T1000 (cell line): ENCODE data around the gene RFFL.
A peak's percentile ranks its signal among the peaks of the same experiment; 100 is the strongest.
"Not testable (repeated sequence)": the region's sequence is repeated elsewhere in the genome, so short reads cannot be mapped to it uniquely, and the experiment has no call there.

Experiments
- DNase-seq: peaks from one replicate; lab custom pipeline; 2025; ENCODE audit warnings: mixed read lengths; lab: John Stamatoyannopoulos, UW

The RFFL gene

GRCh38 chr17:35006345-35006744, 57.2 kb downstream of the RFFL start:
- no peak for DNase-seq

GRCh38 chr17:35003778-35004177, 59.7 kb downstream of the RFFL start:
- no peak for DNase-seq

DNA sequence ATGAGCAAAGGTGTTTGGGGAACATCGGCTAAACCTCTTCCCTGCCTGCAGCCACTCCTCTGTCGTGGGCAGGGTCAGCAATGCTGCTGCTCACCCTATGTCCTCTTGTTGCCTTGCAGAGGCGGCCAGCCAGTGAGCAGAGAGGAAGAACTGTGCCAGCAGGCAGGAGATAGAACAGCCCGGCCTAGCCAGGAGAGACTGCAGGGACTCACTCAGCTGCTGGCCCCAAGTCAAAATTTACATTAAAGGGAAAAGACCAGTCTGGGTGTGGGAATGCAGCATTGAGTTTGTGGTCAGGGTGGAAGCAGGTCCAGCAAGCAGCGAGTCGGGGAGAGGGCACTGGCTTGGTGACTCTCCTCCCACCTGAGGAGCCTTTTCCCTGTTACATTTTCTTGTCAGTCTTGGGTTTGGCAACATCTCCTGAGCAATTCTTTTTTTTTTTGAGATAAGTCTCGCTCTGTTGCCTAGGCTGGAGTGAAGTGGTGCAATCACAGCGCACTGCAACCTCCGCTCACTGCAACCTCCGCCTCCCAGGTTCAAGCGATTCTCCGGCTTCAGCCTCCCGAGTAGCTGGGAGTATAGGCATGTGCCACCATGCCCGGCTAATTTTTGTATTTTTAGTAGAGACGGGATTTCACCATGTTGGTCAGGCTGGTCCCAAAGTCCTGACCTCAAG, 60.5 kb downstream of the RFFL start:
- DNase-seq = no peak

GRCh38 chr17:35001549-35001948, 62.0 kb downstream of the RFFL start:
- DNase-seq = no peak

- DNase-seq = not testable (repeated sequence)
Observed at GRCh38 chr17:35000965-35001364, 62.5 kb downstream of the RFFL start.

GRCh38 chr17:34999456-34999855, 64.1 kb downstream of the RFFL start:
- DNase-seq = no peak

DNA sequence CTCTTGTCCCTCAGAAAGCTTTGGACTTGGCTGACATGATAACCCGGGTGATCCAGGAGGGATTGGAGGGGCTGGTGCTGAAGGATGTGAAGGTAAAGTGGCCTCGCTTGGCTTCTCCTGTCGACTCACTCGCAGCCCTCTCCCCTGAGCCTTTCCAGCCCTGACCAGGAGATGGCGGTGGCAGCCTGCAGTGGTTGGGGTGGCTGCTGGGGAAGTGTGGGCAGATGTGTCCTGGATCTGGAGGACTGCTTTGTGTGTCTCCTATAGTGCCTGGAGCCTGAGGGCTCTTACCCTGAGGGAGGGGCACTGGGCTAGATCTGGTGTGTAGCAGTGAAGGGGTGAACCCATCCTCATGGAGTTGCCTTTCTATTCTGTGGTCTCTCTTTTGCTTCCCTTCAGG, 65.3 kb downstream of the RFFL start:
- no peak for DNase-seq

DNA sequence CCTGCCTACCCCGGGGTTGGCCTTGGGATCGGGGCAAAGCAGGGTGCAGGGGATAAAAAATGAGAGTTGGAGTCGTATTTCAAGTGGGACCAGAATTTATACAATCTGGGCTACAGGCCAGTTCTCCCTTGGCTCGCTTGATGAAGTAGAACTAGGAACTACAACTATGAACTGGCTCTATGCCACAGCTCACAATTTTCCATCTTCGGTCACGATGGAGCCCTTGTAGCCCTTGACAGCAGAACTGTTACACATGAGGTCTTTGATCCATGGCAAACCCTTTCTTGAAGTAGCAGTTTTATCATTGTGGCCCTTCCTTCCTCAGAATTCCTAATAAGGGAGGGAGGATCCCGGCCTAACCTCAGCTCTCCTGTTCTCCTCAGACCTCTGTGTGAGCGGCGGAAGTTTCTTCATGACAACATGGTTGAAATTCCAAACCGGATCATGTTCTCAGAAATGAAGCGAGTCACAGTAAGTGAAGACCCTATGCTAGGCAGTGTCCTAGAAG, 66.1 kb downstream of the RFFL start:
- no peak for DNase-seq

DNA sequence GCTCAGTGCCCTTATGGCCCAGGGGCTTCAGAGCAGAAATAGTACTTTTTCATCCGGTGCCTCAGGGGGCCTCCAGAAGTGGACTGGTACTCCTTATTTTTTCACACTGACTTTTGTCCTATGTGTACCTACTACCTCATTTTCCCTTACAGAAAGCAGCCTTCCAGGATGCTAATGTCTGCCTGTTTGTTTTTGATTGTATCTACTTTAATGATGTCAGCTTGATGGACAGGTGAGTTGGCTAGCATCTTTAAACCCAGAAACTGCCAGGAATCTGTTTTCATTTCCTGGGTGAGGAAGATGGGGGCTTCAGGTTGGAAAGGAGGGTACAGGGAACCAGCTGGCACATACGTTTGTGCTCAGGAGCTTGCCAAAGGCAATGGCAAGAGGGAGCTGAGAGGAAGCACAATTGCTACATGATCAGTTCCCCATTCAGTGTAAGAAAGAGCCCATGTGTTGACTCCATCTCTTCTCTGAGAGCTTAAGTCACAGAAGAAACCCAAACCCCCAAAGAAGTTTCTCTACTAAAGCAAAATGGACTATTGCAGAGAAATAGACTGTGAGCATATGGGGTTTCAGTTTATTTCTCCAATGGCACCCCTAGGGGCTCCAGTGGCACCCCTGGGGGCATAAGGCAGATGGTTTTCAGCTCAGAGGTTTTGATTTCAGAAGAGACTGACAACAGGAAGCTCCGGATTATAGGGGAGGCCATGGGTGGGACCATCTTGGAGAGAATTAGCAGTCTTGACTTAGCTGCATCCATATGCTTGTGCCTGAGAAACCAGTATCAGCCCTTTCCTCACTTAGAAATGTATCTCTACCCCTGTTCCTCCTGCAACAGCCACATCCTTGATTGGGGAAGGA, 66.9 kb downstream of the RFFL start:
- DNase-seq = no peak

DNA sequence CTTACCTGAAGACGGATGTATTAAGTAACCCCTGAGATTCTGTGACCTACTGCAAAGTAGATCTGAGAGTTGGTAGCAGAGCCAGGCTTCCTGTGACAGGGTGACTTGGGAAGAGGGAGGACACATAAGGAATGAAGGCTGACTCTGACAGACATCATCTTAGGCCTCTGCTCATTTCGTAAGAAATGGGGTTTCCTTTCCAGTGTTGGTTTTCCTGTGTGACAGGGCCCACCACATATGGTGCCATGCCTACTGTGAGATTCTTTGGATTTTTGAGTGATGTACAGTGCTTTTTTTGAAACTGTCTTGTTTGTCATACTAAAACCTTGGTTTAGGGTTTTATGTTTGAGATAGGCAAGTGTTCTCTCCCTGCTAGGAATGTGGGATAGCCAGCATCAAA, 70.5 kb downstream of the RFFL start:
- DNase-seq = no peak

DNA sequence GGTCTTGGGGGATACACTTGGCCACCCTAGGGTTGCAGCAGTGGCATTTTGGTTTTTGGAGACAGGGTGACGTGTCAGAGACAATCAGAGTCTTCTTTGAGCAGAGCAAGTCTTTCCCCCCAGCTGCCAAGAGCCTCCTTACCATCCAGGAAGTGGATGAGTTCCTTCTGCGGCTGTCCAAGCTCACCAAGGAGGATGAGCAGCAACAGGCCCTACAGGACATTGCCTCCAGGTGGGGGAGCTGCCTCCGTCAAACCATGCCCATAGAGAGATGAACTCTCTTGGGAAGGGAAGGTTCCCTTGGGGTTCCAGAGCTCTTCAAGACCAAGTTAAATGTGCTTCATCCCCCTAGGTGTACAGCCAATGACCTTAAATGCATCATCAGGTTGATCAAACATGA, 71.9 kb downstream of the RFFL start:
- DNase-seq = no peak

DNA sequence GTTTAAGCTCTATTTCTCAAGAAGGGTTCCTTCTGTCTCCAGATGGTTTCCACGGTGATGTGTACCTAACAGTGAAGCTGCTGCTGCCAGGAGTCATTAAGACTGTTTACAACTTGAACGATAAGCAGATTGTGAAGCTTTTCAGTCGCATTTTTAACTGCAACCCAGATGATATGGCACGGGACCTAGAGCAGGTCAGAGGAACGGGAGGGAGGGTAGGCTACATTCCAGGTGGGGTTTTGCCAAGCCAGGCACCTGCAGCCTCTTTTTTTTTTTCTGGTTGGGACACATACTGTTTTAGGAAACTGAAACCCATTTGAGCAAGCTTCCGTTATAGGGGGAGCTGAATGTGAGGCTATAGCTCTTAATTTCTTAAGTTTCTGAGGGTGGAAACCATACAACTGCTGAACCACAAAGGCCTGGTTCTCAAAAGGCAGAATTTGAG, 72.6 kb downstream of the RFFL start:
- DNase-seq = no peak

- no peak for DNase-seq
Observed at GRCh38 chr17:34989473-34989872, 74.0 kb downstream of the RFFL start.

DNA sequence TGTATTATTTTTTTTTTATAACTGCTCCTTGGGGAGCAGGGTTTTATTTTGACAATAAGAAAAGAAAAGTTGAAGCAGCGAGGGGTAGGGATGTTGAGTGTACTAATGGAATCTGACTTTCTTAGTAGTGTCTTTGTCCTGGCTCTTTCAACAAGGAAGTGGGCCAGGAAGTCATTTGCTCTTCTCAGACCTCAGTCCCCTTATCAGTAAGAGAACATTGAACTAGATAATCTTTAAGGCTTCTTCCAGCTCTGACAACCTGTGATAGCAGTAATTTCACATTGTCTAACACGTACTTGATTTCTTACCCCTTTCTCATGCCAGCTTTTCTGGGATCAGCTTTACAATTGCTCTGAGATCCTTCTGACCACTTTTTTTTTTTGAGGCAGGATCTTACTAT, 74.9 kb downstream of the RFFL start:
- no peak for DNase-seq

DNA sequence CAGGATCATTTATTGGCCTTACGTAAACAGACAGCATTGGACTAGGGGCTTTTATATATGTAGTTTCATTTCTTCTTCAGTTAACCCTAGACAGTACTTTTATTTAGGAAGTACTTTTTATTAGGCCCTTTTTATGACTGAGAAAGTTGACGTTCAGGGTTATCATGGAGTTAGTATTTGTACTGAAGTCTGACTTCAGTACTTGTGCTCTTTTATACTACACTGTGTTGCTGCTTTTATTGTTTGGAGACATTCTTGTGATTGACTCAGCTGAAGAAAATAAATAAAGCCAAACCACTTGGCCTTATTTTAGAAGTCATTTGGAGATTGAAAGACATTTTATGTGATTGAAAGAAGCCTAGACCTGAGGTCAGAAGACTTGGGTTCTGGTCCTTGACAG, 76.3 kb downstream of the RFFL start:
- DNase-seq = no peak

- no peak for DNase-seq
Observed at GRCh38 chr17:34981538-34982241, 81.8 kb downstream of the RFFL start.

DNA sequence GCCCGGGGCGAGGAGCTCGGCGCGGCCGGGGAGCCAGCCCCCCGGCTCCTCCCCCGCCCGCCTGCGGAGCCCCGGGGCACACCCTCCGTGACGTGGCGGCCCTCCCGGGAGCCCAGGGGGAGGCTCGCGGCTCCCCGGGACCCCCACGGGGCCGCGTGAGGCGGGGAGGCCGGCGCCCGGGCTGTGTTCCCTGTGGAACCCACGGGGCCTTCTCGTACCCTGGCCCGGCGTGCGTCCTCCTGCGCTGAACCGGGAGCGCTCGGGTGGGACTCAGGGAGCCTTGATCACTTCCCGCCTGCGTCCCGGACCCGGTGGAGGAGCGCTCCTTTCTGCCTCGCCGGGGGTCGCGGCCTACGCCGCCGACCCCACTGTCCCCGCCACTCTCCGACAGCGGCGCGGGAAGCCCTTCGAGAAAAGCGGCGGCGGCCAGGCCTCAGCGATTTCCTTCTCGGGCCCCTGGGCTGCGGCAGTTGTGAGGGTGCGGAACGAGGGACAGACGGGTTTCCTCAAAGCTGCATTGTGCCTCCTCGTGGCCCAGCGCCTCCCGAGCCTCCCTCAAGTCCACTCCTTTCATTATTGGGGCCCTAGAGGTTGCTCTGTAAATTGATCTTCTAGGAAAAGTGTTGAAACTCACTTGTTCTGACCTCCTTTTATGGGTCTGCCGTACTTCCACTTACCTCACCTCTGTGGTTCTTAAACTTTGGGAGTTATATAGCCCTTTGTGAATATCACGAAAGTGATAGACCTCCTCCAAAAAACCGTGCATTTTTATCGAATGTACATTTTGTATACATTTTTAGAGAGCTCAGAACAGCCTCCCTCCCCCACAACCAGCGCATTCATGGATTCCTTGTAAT, 82.6 kb downstream of the RFFL start:
- DNase-seq = peak; percentile 65

DNA sequence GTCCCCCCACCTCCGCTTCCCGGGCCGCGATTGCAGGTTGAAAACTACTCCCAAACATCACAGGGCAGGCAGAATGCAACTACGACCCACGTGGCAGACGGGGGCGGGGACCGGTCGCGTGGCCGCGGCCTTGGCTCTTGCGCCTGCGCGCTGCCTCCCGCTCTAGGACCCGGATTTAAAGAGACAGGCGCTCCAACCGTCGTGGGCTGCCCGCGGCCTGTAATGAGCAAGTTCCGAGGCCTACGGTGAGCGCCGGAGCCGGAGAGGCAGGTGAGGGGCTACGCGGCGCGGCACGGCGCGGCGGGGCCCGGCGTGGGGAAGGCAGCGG, 83.2 kb downstream of the RFFL start, which contains the start of gene LIG3:
Gene LIG3 (plus strand): TSS at position 160 of the 328 bp plus-strand sequence. CDS start 2,494 bp downstream, outside the sequence.
- DNase-seq = peak; percentile 91

DNA sequence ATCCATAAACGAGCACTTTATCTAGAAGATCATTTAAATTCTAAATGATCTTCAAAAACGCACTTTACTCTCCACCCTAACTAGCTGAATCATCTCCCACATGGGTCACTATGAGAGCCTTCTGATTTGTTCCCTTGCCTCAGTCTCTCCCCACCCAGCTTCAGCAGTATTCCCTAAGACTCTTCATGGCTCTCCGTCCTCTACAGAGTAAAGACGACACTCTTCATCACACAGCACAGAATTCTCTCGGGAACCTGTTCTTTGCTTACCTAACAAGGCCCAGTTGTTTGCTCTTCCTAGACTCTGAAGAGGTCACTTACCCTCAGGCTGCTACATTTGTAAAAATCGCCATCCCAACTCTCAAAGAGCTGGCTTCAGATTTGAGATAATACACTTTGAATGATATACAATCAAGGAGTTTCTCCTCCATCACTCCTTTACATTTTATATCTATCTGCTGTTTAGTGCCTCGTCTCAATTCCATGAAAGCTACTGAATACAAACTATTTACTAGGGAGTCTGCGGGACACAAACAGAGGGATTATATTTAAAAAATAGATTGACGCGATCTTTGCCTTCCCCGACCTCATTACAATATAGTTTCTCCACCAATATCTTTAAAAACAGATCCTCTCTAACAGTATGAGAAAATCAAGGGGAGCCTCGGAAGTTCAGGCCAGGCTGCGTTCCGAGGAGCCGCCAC, 83.7 kb downstream of the RFFL start:
- DNase-seq = no peak

DNA sequence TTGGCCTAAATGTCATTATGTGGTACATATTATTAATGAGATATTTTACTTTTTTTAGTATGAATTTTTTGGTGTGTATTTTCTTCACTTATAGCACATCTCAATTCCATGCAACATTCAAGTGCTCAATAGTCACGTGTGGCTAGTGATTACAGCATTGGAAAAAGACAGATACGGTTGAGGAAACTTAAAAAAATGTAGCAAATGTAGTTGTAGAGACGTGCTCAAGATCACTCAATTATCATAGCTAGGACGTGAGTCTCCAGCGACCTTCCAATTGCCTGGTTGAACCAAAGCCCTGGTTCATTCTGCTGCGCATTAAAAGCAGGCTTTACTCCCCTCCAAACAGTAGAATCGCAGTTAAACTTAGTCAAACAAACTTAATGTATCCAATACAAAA, 84.4 kb downstream of the RFFL start:
- DNase-seq = no peak
